NCI-H2107 treated with DMSO at 0.1 percent for 48 hours (cell line): ENCODE data around the gene NBPF15.
"Not testable (repeated sequence)": the region's sequence is repeated elsewhere in the genome, so short reads cannot be mapped to it uniquely, and the experiment has no call there.

Experiments
- DNase-seq: peaks from one replicate; lab custom pipeline; 2025; ENCODE audit not compliant: unreplicated experiment; lab: John Stamatoyannopoulos, UW

The NBPF15 gene

DNA sequence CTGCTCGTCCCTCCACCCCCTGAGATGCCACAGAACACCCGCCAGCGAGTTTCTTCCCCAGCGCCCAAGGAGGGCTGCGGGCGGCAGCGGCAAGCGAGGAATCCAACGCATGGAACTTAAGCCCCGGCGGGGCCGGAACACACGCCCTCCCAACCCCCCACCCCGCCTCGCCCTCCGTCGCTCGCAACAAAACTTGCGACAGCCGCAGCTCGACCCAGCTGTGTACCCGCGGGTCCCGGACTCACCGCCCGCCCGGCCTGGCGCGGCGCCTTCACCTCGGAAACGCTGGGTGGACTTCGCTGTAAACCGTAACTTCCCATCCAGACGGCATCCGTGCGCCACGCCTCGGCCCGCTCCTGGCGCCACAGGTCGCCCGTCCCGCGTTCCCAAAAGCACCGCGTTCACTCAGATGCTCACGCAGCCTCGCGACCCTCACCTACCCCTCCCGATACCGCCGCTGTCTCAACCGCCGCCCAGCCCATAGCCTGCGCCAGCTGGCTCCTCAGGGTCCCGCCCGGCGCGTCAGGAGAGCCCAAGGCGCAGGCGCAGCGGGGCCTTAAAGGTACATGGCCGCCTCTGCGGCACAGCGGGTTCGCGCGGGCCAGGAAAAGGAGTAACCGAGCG, at the start of gene NBPF15:
Gene NBPF15 (minus strand): TSS at position 534 of the 624 bp plus-strand sequence. CDS start 21,666 bp downstream, outside the sequence.
- DNase-seq, result peak; percentile 3

- DNase-seq, result not testable (repeated sequence)
Measured at GRCh38 chr1:144496429-144496828, 35.0 kb upstream of the NBPF15 start.

DNA sequence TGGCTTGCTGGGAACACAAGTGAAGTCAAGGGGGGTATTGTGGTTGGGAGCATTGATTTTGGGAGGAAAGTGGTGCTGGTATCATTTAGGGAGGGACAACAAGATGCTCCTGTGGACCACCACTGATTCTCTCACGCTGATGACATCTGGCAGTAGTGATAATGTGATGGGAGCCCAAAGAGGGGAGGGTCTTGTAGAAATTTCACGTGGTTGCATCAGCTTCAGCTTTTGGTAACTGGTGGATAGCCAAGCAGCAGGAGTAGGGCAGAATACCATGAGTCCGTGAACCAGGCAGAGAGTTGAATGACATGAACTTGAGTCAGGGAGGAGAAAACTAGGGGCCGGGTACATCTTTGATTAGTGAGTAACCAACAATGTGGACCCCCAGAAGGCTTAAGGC, 32.7 kb upstream of the NBPF15 start:
- DNase-seq, result not testable (repeated sequence)

DNA sequence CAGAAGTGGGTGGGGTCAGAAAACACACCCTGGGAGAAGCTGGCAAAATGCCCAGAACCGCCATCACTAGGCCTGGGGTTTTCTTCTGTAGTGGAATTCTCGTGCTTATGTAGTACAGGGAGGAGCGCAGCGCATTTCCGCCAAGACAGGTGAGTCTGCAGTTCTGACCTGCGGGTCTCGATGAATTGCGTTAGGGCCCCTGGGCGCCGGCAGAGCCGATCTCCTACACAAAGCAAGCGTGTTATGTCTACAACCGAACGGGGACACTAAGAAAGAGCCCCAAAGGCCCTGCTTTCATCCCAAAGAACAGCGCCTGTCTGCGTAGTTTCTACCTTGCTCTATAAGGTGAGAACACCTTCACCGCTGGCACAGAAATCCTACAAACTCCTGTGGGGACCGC, 28.9 kb upstream of the NBPF15 start:
- not testable (repeated sequence) for DNase-seq

DNA sequence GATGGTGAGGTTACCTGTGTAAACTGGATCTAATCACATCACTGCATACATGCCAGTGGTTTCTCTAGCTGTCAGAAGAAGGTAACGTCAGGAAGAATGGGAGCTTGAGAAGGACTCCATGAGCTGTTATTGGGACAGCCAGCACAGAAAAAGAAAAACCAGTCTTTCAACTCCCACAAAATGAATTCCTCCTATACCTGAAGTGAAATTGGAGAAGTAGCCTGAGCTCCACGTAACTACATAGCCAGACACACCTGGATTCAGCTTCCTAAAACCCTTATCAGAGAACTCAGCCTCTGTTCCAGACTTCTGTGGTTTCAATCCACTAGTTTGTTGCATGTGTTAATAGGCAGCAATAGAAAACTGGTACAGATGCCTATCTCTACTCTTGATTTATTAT, 25.5 kb upstream of the NBPF15 start:
- not testable (repeated sequence) for DNase-seq

GRCh38 chr1:144485048-144485993, 23.9 kb upstream of the NBPF15 start:
- DNase-seq, result not testable (repeated sequence)

- not testable (repeated sequence) for DNase-seq
Measured at GRCh38 chr1:144473897-144474296, 12.4 kb upstream of the NBPF15 start.

DNA sequence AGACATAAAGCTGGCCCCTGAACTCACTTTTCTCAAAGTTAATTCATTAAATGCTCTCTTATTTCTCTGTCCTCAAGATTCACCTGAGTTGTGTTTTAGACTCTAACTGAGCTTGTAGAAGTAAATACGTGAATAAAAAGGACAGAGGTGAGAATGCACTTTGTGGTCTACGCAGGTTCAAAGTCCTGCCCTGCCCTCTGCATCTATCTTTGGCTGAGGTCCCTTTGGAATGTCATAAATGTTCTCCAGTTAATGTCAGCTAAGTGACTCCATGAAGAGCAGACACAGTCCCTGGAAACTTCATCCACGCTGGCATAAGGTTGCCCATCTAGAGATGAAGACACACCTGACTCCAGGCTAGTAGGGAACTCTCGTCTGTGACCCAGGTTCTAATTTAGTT, 10.0 kb upstream of the NBPF15 start:
- DNase-seq, result not testable (repeated sequence)

GRCh38 chr1:144461778-144462177, 309 bp upstream of the NBPF15 start:
- DNase-seq, result not testable (repeated sequence)

DNA sequence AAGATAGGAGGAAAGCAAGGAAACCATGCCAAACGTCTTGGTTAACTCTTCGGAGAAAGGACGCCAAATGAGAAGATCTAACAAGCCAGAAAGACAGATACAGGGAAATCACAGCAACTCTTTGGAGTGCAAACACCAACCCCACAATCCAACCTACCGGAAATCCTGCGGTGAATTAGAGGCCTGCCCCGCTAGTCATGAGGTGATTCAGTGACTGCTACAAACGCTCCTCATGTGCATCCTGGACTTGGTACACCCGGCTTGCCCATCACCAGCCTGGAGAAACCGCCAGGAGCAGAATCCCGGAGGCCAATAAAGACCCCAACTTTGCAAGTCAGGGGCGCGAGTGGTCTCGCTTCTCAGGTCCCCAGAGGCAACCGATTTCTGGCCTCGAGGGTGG, 783 bp downstream of the NBPF15 start:
- not testable (repeated sequence) for DNase-seq

GRCh38 chr1:144442402-144442801, 19.1 kb downstream of the NBPF15 start:
- not testable (repeated sequence) for DNase-seq

GRCh38 chr1:144439737-144440136, 21.7 kb downstream of the NBPF15 start:
- DNase-seq, result not testable (repeated sequence)

DNA sequence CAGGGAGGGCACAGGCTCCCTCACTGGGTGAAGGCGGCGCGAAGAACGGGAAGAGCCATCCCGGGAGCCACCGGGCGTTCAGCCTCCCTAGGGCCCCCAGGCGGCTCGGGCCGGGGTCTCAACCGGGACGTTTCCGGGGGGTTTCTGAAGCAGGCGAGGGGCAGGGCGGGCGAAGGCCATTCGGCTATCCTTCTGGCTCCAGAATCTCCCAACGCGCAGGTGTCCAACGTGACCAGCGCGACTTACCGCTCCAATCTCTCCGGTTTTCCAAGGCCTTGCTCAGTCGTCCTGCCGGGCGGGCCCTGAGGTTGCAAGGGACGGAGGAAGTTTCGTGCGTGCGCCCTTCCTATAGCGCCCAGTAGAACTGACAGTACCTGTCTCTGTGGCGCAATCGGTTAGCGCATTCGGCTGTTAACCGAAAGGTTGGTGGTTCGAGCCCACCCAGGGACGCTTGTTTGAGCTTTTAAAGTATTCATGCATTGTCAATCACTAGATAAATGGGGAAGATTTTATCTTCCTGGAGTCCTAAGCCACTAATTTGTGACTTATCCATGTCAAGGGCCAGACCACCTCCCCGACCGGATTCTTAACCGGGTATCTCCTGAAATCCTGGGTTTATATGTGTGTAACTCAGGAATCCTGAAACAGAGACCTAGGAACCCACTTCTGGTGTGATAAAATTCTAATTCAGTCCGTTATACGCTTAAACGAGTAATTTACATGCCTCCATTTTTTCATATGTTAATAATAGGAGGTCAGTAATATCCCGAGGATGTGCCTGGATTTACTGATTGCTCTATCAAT, 42.4 kb downstream of the NBPF15 start:
- peak; percentile 42 for DNase-seq

DNA sequence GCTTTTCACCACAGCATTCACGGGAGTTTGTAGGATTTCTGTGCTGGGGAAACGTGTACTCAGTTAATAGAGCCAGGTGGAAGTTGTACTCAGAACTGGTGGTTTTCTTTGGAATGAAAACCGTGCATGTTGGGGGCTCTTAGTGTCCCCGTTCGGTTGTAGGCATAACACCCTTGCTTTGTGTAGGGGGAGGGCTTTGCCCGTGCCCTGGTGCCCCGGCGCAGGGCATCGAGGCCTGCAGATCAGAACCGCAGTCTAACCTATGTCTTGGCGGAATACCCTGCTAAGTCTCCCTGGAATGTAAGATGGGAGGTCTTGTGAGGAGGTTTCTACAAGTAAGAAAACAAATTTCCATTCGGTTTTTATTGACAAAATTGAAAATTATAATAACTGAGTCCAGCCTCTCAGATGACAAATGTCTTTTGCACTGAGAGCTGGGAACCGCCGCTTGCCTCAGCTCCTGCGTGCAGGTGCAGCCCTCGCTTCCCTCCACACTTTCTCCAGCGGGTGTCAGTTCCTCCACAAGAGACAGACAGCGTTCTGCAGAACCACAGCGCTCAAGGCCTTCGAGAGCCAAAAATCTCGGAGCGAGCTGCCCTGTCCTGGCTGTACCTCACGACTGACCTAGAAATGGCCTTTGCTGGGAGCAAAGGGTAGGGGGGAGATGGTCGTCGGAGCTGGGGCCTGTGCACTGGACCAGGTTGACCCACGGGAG, 47.9 kb downstream of the NBPF15 start:
- not testable (repeated sequence) for DNase-seq

DNA sequence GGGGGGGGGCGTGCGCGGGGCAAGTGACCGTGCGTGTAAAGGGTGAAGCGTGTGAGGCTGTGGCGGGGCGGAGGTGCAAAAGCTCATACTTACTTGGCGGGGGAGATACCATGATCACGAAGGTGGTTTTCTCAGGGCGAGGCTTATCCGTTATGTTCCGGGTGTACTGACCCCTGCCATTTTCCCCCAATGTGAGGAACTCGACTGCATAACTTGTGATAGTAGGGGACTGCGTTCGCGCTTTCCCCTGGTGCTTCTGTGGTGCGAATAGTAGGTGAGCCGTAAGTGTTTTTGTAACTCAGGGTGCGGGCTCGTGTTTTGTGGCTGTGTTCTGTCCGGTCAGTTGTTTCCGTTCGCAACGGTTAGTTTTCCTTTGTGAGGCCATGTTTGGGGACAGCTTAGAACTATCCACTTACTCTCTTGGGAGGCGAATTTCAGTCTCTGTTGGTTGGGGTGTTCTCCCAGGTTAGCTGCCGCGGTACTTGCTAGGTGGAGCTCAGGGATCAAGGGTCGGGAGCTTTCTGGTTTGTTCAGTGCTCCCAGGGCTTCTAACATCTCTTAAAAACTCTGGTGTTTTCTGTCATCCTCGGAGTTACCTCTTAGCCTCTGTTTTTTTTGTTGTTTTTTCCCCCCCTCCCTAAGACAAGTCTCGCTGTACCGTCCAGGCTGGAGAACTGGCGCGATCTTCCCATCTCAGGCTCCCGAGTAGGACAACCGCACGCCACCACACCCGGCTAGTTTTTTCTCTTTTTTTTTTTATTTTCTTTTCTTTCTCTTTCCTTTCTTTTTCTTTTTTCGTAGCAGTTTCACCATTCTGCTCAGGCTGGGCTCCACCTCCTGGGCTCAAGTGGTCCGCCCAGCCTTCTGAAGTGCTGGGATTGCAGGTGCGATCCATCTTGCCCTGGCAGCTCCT, 48.7 kb downstream of the NBPF15 start:
- DNase-seq, result peak; percentile 97

DNA sequence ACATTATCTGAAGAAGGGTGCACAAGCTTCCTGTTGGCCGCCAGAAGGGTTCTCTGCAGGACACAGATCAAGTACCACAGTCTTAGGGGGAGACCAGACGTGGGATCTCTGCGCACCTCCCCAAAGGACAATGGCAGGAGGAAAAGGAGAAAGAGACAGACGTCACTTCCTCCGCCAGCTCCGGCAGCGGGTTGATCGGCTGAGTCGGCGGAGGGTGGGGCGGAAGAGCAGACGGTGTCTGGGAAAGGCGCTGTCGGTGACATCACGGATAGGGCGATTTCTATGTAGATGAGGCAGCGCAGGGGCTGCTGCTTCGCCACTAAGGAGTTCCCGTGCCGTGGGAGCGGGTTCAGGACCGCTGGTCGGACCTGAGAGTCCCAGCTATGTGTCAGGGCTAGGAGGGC, 49.4 kb downstream of the NBPF15 start:
- peak; percentile 54 for DNase-seq

DNA sequence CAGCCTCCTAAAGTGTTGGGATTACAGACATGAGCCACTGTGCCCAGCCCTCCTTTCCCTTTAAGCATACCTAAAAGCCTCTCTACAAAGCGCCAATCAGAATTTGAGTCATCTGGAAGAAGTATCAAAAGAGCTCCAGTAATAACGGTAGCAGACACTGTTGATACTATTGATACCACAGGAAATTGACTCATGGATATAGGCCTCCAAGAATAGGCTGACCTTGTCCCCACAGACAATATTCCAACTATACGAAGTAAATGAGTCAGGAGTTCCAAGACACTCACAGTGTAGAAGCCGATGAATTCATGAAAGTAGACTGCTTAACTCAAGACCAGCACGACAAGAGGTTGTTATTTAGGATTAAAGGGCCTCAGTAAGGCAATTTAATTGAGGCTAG, 58.7 kb downstream of the NBPF15 start:
- DNase-seq, result not testable (repeated sequence)

DNA sequence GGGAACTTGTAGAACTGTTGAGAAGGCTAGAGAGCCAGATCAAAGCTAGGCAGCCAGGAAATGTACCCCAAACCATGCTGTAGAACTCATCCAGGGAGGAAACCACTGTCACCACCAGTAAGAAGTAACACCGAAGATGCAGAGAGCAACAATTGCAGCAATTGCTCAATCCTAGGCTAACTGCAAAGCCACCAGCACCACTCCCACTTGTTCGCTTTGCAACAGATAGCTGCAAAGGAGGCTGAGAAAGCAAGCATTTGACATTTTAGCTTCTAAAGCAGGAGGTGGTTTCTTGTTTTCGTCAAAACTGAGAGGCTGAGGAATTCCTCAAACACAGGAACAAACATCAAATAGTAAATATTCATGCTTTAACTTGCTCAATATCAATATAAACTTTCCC, 89.8 kb downstream of the NBPF15 start:
- DNase-seq, result not testable (repeated sequence)
